AG09309 (cell line): ENCODE results near the gene KARS1.

Experiments used
- DNase-seq: peaks from one replicate; pipeline ENCODE4 v3.0.0-alpha.2; 2010; ENCODE audit warnings: low read depth
- H3K4me3 ChIP-seq: 2 replicates; pipeline ENCODE4 v1.5.1; 2011; ENCODE audit warnings: mild to moderate bottlenecking, low read depth, low read length, moderate library complexity; ENCODE audit not compliant: control insufficient read depth
- TF ChIP-seq, protein P1 (sequence below): IDR thresholded peaks from 2 replicates; pipeline ENCODE4 v1.5.1; 2011; ENCODE audit warnings: mild to moderate bottlenecking, low read depth, low read length, inconsistent platforms; ENCODE audit not compliant: insufficient read depth, control insufficient read depth; ENCODE audit errors: missing control alignments

KARS1 gene

DNA sequence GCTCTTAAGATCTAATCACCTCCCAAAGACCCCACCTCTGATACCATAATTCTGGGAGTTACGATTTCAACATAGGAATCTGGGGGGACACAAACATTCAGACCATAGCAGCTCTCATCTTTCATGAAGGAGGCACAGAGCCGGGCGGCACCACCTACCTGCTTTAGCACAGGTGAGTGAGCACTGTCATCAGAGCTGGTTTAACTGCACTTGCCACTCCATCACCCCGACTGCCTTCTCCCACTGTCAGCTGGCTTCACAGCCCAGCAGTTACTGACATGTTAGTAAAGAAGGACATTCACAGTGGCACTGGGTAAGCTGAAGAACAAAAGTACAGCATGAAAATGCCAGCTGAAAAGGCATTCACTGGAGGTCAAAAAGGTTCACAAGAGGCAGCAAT, 58.7 kb downstream of the KARS1 start:
- no peak overlapping the region for H3K4me3 ChIP-seq
- DNase-seq, result no peak
- TF ChIP-seq, protein P1, sequence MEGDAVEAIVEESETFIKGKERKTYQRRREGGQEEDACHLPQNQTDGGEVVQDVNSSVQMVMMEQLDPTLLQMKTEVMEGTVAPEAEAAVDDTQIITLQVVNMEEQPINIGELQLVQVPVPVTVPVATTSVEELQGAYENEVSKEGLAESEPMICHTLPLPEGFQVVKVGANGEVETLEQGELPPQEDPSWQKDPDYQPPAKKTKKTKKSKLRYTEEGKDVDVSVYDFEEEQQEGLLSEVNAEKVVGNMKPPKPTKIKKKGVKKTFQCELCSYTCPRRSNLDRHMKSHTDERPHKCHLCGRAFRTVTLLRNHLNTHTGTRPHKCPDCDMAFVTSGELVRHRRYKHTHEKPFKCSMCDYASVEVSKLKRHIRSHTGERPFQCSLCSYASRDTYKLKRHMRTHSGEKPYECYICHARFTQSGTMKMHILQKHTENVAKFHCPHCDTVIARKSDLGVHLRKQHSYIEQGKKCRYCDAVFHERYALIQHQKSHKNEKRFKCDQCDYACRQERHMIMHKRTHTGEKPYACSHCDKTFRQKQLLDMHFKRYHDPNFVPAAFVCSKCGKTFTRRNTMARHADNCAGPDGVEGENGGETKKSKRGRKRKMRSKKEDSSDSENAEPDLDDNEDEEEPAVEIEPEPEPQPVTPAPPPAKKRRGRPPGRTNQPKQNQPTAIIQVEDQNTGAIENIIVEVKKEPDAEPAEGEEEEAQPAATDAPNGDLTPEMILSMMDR, result no peak

DNA sequence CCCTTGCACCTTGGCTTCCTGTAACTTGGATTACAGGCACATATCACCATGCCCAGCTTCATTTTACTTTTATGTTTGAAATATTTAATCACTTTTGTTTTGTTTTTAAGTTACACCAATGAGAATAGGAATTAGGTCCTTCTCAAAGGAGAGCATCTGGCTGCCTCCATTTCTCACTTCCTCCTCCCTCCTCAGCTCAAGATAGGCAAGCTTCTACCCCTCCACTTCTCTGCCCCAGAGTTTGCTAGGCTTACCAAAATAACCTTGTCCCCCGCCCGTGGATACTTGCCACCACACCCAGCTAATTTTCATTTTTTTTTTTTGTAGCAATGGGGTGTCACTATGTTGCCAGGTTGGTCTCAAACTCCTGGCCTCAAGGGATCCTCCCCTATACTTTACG, 63.4 kb downstream of the KARS1 start:
- H3K4me3 ChIP-seq, result no peak overlapping the region
- TF ChIP-seq, protein P1, result no peak
- no peak for DNase-seq

DNA sequence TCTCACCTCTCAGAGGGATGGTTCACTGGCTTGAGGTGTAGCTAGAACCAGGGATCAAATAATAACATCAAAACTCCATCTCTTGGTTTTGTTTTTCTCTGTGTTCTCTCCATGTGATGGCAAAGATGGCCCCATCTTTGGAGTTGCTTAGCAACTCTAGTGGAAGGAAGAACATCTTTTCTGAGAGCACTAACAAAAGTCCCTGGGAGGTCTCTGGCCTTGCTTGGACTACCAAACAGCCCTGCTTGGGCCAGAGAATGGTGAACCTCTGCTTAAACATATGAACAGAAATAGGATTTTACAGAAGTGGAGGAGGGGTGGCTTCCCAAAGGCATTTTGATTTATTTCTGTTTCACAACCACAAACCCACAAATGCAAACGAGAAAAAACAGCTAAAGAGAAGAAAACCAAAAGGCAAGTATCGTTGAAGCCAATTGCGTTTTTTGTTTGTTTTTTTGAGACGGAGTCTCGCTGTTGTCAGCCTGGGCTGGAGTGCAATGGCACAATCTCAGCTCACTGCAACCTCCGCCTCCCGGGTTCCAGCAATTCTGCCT, 68.1 kb downstream of the KARS1 start:
- no peak overlapping the region for H3K4me3 ChIP-seq
- TF ChIP-seq, protein P1, result no peak
- no peak for DNase-seq

DNA sequence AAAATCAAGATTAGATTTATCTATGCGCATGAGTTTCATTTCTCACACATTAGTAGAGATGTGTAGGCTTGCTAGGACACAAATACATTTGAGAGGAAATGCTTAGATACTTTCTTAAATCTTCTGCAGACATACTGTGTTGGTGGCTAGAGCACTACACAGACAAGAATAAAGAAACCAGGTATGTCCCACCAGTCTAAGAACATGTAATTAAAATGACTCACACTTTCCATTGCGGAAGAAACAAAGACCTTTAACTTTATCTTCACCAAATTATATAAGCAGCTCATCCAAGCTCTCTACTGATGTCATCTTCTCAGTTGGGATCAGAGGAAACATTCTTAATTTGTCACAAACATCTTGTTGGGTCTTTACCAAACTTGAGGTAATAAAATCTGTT, 68.7 kb downstream of the KARS1 start:
- TF ChIP-seq, protein P1, result no peak
- no peak for DNase-seq
- H3K4me3 ChIP-seq, result no peak overlapping the region

DNA sequence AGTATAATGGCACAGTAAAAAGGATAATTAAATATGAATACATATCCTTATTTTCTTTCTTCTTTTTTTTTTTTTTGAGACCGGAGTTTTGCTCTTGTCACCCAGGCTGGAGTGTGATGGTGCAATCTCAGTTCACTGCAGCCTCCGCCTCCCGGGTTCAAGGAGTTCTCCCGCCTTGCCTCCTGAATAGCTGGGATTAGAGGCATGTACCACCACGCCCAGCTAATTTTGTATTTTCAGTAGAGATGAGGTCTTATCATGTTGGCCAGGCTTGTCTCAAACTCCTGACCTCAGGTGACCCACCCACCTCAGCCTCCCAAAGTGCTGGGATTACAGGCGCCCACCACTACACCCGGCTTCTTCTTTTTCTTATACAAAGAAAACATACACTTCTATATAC, 69.3 kb downstream of the KARS1 start:
- TF ChIP-seq, protein P1, result no peak
- no peak for DNase-seq
- no peak overlapping the region for H3K4me3 ChIP-seq
